HCT116 (cell line): Measurements from ENCODE around the gene RELL1. TPM values are rescaled to one million over a fixed set of nuclear protein-coding genes. Genes with fewer than 3 reads are reported as not detected.

Experiments used
- ATAC-seq: fragments of 200-7000 bp; cut with Tn5 transposase; 2 replicates; pipeline ENCODE4 v1.9.1; 2020; ENCODE audit warnings: mild to moderate bottlenecking, moderate library complexity
- BruUV-seq: library from RNA; stranded (reverse); fragments of 400-500 nt; replicated peaks from 2 replicates; lab custom pipeline; 2021; lab: Mats Ljungman, UMichigan
- CTCF ChIA-PET: fragments of 300-600 bp; sonication (Branson Sonifier 250); formaldehyde crosslinking; loops from one replicate; lab custom pipeline; 2021; ENCODE audit warnings: antibody characterized with exemption; lab: Charles Lee
- POLR2A ChIA-PET: fragments of 300-600, 350-600 bp; sonication (Branson Sonifier 250); formaldehyde crosslinking; loops from one replicate; lab custom pipeline; 2021; ENCODE audit warnings: antibody characterized with exemption; lab: Charles Lee
- RAD21 ChIA-PET, 2 experiments: fragments of 300-600 bp; sonication (Branson Sonifier 250); formaldehyde crosslinking; loops; one replicate each; lab custom pipeline; 2023; ENCODE audit warnings: low total read pairs in 2 of 2; ENCODE audit not compliant: uncharacterized antibody in 2 of 2, unreplicated experiment in 2 of 2, low non-redundant PET in 1 of 2; lab: Charles Lee
- DNase-seq: peaks from one replicate; pipeline ENCODE4 v3.0.0-alpha.2; 2010; ENCODE audit warnings: low read depth, low spot score
- H2AFZ ChIP-seq: fragments of 200-600 bp; shearing (Covaris generic), sonication (generic); 2 replicates; pipeline ENCODE4 v1.6.1; 2017; ENCODE audit warnings: low read depth, mixed run types, mixed read lengths, antibody characterized with exemption, low read length; ENCODE audit not compliant: poor library complexity, severe bottlenecking
- H3K27ac ChIP-seq: 2 replicates; pipeline ENCODE4 v1.5.1; 2012; ENCODE audit warnings: low read depth, low read length
- H3K27me3 ChIP-seq: fragments of 200-600 bp; sonication (generic); 2 replicates; pipeline ENCODE4 v1.6.1; 2016; ENCODE audit warnings: mixed run types, low read length, mixed read lengths; ENCODE audit not compliant: insufficient read depth
- H3K36me3 ChIP-seq, 2 experiments: fragments of 200-500 bp in 1 of 2; fragments of 200-600 bp in 1 of 2; sonication (Bioruptor generic) in 1 of 2; sonication (generic) in 1 of 2; 2 replicates each; pipeline versions ENCODE4 v1.5.1 to v1.6.1; 2014 to 2016; ENCODE audit warnings: low read length in 2 of 2, inconsistent platforms in 1 of 2, mixed read lengths in 1 of 2, mixed run types in 1 of 2; ENCODE audit not compliant: insufficient read depth in 2 of 2, control insufficient read depth in 1 of 2
- H3K4me1 ChIP-seq, 2 experiments: fragments of 200-600 bp in 1 of 2; sonication (generic) in 1 of 2; 2 replicates each; pipeline versions ENCODE4 v1.5.1 to v1.6.1; 2012 to 2017; ENCODE audit warnings: low read length in 2 of 2, inconsistent platforms in 1 of 2, mild to moderate bottlenecking in 1 of 2, mixed read lengths in 1 of 2, mixed run types in 1 of 2, moderate library complexity in 1 of 2; ENCODE audit not compliant: insufficient read depth in 2 of 2, control insufficient read depth in 1 of 2
- H3K4me2 ChIP-seq: fragments of 200-600 bp; sonication (generic); 2 replicates; pipeline ENCODE4 v1.6.1; 2017; ENCODE audit warnings: mixed run types, low read length, mixed read lengths
- H3K4me3 ChIP-seq, 2 experiments: fragments of 200-600 bp in 1 of 2; sonication (generic) in 1 of 2; replicated peaks in 1 of 2; 2 replicates each; pipeline ENCODE4 v1.5.1; 2011 to 2016; ENCODE audit warnings: low read length in 2 of 2, control low read depth in 1 of 2, low read depth in 1 of 2, mild to moderate bottlenecking in 1 of 2, mixed read lengths in 1 of 2, mixed run types in 1 of 2
- H3K79me2 ChIP-seq: fragments of 200-600 bp; sonication (generic); 2 replicates; pipeline ENCODE4 v1.6.1; 2017; ENCODE audit warnings: mild to moderate bottlenecking, mixed run types, low read length, moderate library complexity, mixed read lengths; ENCODE audit not compliant: insufficient read depth
- H3K9ac ChIP-seq: fragments of 200-600 bp; sonication (generic); 2 replicates; pipeline ENCODE4 v1.6.1; 2016; ENCODE audit warnings: low read length, mixed read lengths
- H3K9me2 ChIP-seq: fragments of 200-600 bp; sonication (generic), shearing (Covaris generic); 2 replicates; pipeline ENCODE4 v1.6.1; 2017; ENCODE audit warnings: mixed run types, mild to moderate bottlenecking, moderate library complexity; ENCODE audit not compliant: insufficient read depth
- H3K9me3 ChIP-seq, 2 experiments: fragments of 200-500 bp in 1 of 2; fragments of 200-600 bp in 1 of 2; sonication (Bioruptor generic) in 1 of 2; sonication (generic) in 1 of 2; 2 replicates each; pipeline ENCODE4 v1.6.1; 2014 to 2017; ENCODE audit warnings: low read length in 2 of 2, mixed read lengths in 2 of 2, inconsistent platforms in 1 of 2, low read depth in 1 of 2, mild to moderate bottlenecking in 1 of 2, mixed run types in 1 of 2, moderate library complexity in 1 of 2; ENCODE audit not compliant: control insufficient read depth in 1 of 2, insufficient read depth in 1 of 2
- H4K20me1 ChIP-seq: fragments of 200-600 bp; sonication (generic), shearing (Covaris generic); 2 replicates; pipeline ENCODE4 v1.6.1; 2017; ENCODE audit warnings: mixed run types, mild to moderate bottlenecking, moderate library complexity; ENCODE audit not compliant: insufficient read depth
- ELF1 ChIP-seq: IDR thresholded peaks from 2 replicates; pipeline ENCODE4 v1.6.1; 2012; ENCODE audit warnings: low read depth, borderline replicate concordance
- EZH2 ChIP-seq: fragments of 200-600 bp; sonication (generic); IDR thresholded peaks from 2 replicates; pipeline ENCODE4 v1.6.1; 2017; ENCODE audit warnings: antibody characterized with exemption, mixed run types
- FOSL1 ChIP-seq: IDR thresholded peaks from 2 replicates; pipeline ENCODE4 v1.6.1; 2012; ENCODE audit warnings: low read depth
- MAX ChIP-seq: IDR thresholded peaks from 2 replicates; pipeline ENCODE4 v1.6.1; 2012
- POLR2A ChIP-seq: IDR thresholded peaks from 2 replicates; pipeline ENCODE4 v1.7.0; 2011; ENCODE audit warnings: borderline replicate concordance; ENCODE audit not compliant: insufficient read depth, insufficient read length; ENCODE audit errors: extremely low read depth
- POLR2AphosphoS5 ChIP-seq: IDR thresholded peaks from 2 replicates; pipeline ENCODE4 v1.6.1; 2011; ENCODE audit warnings: mild to moderate bottlenecking, low read depth, low read length, moderate library complexity
- REST ChIP-seq: IDR thresholded peaks from 2 replicates; pipeline ENCODE4 v1.6.1; 2012; ENCODE audit warnings: low read depth
- SIN3A ChIP-seq: IDR thresholded peaks from 2 replicates; pipeline ENCODE4 v1.6.1; 2012; ENCODE audit warnings: low read depth
- TCF7L2 ChIP-seq: IDR thresholded peaks from 2 replicates; pipeline ENCODE4 v1.7.0; 2011; ENCODE audit warnings: borderline replicate concordance, inconsistent platforms; ENCODE audit not compliant: insufficient read depth, insufficient read length; ENCODE audit errors: extremely low read depth
- YY1 ChIP-seq: IDR thresholded peaks from 2 replicates; pipeline ENCODE4 v1.6.1; 2011; ENCODE audit warnings: low read length, low read depth, moderate library complexity, mild to moderate bottlenecking; ENCODE audit not compliant: insufficient replicate concordance; ENCODE audit errors: extremely low read depth
- ZFX ChIP-seq: fragments of 450-650 bp; IDR thresholded peaks from 2 replicates; pipeline ENCODE4 v1.6.1; 2017
- intact Hi-C: fragments of 100-400 bp; cut with micrococcal nuclease; formaldehyde crosslinking; loops from 2 replicates; pipeline ENCODE4 v1.10.0; 2022
- total RNA-seq: library from RNA; stranded (reverse); gene quantifications from one replicate; pipeline ENCODE4 v1.2.1, GENCODE V29; 2021; ENCODE audit not compliant: unreplicated experiment

The RELL1 gene
- total RNA-seq, 1 experiment from 2014 or later: 30.2 TPM

- no peak overlapping the region for H3K4me3 ChIP-seq
- ATAC-seq (no peak), DNase-seq (no peak)
- no peaks in the 10 kb centered on the region for H3K27me3 ChIP-seq
- intact Hi-C loops: no loop called here
- H3K9ac ChIP-seq: no peak overlapping the region
- no peaks in the 10 kb centered on the region for H4K20me1 ChIP-seq
- H3K4me1 ChIP-seq: no peaks in the 10 kb centered on the region
- no peak overlapping the region for H3K4me2 ChIP-seq
- no peak overlapping the region for H2AFZ ChIP-seq
- no TSS peak for BruUV-seq
- no peak for TF ChIP-seq ZFX
- TF ChIP-seq POLR2AphosphoS5: no peak
- TF ChIP-seq REST: no peak
- TF ChIP-seq MAX: no peak
- TF ChIP-seq POLR2A: no peak
- no peak for TF ChIP-seq FOSL1
- no peak for TF ChIP-seq SIN3A
- TF ChIP-seq EZH2: no peak
- TF ChIP-seq YY1: no peak
- TF ChIP-seq TCF7L2: no peak
- TF ChIP-seq ELF1: no peak
- no peaks in the 10 kb centered on the region for H3K9me3 ChIP-seq
- no peaks in the 10 kb centered on the region for H3K9me2 ChIP-seq
- POLR2A ChIA-PET: no interaction called here
- CTCF ChIA-PET: no interaction called here
- RAD21 ChIA-PET: no interaction called here
- no peak overlapping the region for H3K27ac ChIP-seq
- H3K79me2 ChIP-seq: no peaks in the 10 kb centered on the region
- H3K36me3 ChIP-seq: peaks cover 0 to under 1% of the 10 kb centered on the region in 2 experiments; a peak in 1 of 4 replicates
Measured at GRCh38 chr4:37639551-37640285, 46.5 kb downstream of the RELL1 start.
